ENCODE data around the gene MORF4L2.
"Not testable (repeated sequence)": the region's sequence is repeated elsewhere in the genome, so short reads cannot be mapped to it uniquely, and the experiment has no call there.

The MORF4L2 gene

GRCh38 chrX:103678199-103678993 lies 8.1 kb downstream of the MORF4L2 start:
- no peak for DNase-seq (ENCODE audit: low read depth)

- no peak for DNase-seq (ENCODE audit: low read depth)
Observed at GRCh38 chrX:103674531-103675454, 11.7 kb downstream of the MORF4L2 start.

GRCh38 chrX:103669745-103670144 lies 16.8 kb downstream of the MORF4L2 start:
- DNase-seq (ENCODE audit: low read depth), result no peak

- no peak for DNase-seq (ENCODE audit: low read depth)
Observed at GRCh38 chrX:103666202-103667107, 20.0 kb downstream of the MORF4L2 start.

GRCh38 chrX:103663981-103664762 lies 22.3 kb downstream of the MORF4L2 start:
- DNase-seq (ENCODE audit: low read depth), result no peak

GRCh38 chrX:103659460-103659859 lies 27.0 kb downstream of the MORF4L2 start:
- DNase-seq (ENCODE audit: low read depth), result not testable (repeated sequence)

GRCh38 chrX:103658681-103659433 lies 27.6 kb downstream of the MORF4L2 start:
- DNase-seq (ENCODE audit: low read depth), result no peak

GRCh38 chrX:103657066-103657465 lies 29.4 kb downstream of the MORF4L2 start:
- not testable (repeated sequence) for DNase-seq (ENCODE audit: low read depth)

GRCh38 chrX:103656617-103657016 lies 29.9 kb downstream of the MORF4L2 start:
- no peak for DNase-seq (ENCODE audit: low read depth)

GRCh38 chrX:103655230-103656000 lies 31.1 kb downstream of the MORF4L2 start:
- not testable (repeated sequence) for DNase-seq (ENCODE audit: low read depth)

GRCh38 chrX:103651151-103651773 lies 35.2 kb downstream of the MORF4L2 start:
- no peak for DNase-seq (ENCODE audit: low read depth)

- no peak for DNase-seq (ENCODE audit: low read depth)
Observed at GRCh38 chrX:103647630-103648029, 38.9 kb downstream of the MORF4L2 start.

GRCh38 chrX:103644125-103644524 lies 42.4 kb downstream of the MORF4L2 start:
- DNase-seq (ENCODE audit: low read depth), result no peak

- DNase-seq (ENCODE audit: low read depth), result no peak
Observed at GRCh38 chrX:103640401-103641155, 45.9 kb downstream of the MORF4L2 start.

- not testable (repeated sequence) for DNase-seq (ENCODE audit: low read depth)
Observed at GRCh38 chrX:103638479-103639346, 47.8 kb downstream of the MORF4L2 start.

GRCh38 chrX:103637604-103638338 lies 48.7 kb downstream of the MORF4L2 start:
- DNase-seq (ENCODE audit: low read depth), result no peak

- no peak for DNase-seq (ENCODE audit: low read depth)
Observed at GRCh38 chrX:103635436-103635835, 51.1 kb downstream of the MORF4L2 start.

All from activated T-cell treated with anti-CD3 and anti-CD28 coated beads for 48 hours (primary cell).